Thyroid gland (tissue), 4 donors: ENCODE measurements around the gene CHRNG.
A peak's percentile ranks its signal among the peaks of the same experiment; 100 is the strongest.

Experiments
- CTCF ChIP-seq, 6 experiments: fragments of 200-600 bp in 3 of 6; fragments of 450-650 bp in 3 of 6; sonication (generic) in 3 of 6; IDR thresholded peaks; one replicate each; pipeline ENCODE4 v1.5.1; 2016 to 2019; ENCODE audit warnings: antibody characterized with exemption in 6 of 6, mild to moderate bottlenecking in 2 of 6, inconsistent platforms in 1 of 6, moderate library complexity in 1 of 6
- POLR2A ChIP-seq, 2 donors: fragments of 450-650 bp; IDR thresholded peaks; one replicate each; pipeline ENCODE4 v1.6.1; 2017; ENCODE audit warnings: antibody characterized with exemption in 2 of 2, mild to moderate bottlenecking in 2 of 2, moderate library complexity in 1 of 2

GRCh38 chr2:232521959-232522622 is 17.4 kb upstream of the CHRNG start:
- TF ChIP-seq CTCF (IDR thresholded peaks at IDR 0.05) (peak in 5 of 6 experiments; percentile 69 to 94 (median 88)), POLR2A (IDR thresholded peaks at IDR 0.05) (no peak)
